ENCODE measurements around the gene CGB5. TPM values are rescaled to one million over a fixed set of nuclear protein-coding genes. Genes with fewer than 3 reads are reported as not detected.
A peak's percentile ranks its signal among the peaks of the same experiment; 100 is the strongest.
"Not testable (repeated sequence)": the region's sequence is repeated elsewhere in the genome, so short reads cannot be mapped to it uniquely, and the experiment has no call there.

Gene CGB5
- total RNA-seq, 1 experiment from 2014 or later, result not detected

DNA sequence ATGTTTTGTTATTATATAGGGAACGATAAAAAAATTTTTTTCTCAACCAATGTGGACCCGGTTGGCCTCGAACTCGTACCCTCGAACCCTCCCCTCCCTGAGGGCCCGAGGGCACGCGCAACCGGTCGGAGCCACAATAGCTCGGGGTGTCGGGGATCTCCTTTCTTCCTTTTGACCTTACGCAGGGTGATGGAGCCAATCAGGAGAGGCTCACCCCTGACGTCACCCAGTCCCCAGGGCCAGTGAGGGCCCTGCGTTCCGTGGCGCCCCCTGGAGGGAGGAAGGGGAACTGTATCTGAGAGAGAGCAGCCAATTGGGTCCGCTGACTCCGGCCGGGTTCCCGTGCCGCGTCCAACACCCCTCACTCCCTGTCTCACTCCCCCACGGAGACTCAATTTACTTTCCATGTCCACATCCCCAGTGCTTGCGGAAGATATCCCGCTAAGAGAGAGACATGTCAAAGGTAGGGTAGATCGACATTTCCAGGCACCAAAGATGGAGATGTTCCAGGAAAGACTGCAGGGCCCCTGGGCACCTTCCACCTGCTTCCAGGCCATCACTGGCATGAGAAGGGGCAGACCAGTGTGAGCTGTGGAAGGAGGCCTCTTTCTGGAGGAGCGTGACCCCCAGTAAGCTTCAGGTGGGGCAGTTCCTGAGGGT is 11.9 kb upstream of the CGB5 start, which contains the start of gene CGB2:
TSS of gene CGB2 (plus strand) at position 249 of the 660 bp plus-strand sequence. CDS start at position 455, 206 bp downstream.
- H3K36me3 ChIP-seq (ENCODE audit: control insufficient read depth, insufficient read depth, low read length); H3K9me3 Mint-ChIP-seq (ENCODE audit: unreplicated experiment); BruUV-seq (replicated peaks); H3K4me1 ChIP-seq; POLR2A ChIA-PET; H3K4me1 Mint-ChIP-seq (ENCODE audit: low read depth, unreplicated experiment); H3K36me3 Mint-ChIP-seq (ENCODE audit: insufficient read depth, unreplicated experiment); H3K9me3 ChIP-seq; intact Hi-C loops (cut with micrococcal nuclease; ENCODE audit: unreplicated experiment); CTCF ChIA-PET; H3K27me3 ChIP-seq (replicated peaks; ENCODE audit: control insufficient read depth, insufficient read depth, low read length); H3K4me3 ChIP-seq (ENCODE audit: low read depth, low read length); H3K27me3 Mint-ChIP-seq (ENCODE audit: insufficient read depth, unreplicated experiment): not testable (repeated sequence)
- TF ChIP-seq, protein P1, sequence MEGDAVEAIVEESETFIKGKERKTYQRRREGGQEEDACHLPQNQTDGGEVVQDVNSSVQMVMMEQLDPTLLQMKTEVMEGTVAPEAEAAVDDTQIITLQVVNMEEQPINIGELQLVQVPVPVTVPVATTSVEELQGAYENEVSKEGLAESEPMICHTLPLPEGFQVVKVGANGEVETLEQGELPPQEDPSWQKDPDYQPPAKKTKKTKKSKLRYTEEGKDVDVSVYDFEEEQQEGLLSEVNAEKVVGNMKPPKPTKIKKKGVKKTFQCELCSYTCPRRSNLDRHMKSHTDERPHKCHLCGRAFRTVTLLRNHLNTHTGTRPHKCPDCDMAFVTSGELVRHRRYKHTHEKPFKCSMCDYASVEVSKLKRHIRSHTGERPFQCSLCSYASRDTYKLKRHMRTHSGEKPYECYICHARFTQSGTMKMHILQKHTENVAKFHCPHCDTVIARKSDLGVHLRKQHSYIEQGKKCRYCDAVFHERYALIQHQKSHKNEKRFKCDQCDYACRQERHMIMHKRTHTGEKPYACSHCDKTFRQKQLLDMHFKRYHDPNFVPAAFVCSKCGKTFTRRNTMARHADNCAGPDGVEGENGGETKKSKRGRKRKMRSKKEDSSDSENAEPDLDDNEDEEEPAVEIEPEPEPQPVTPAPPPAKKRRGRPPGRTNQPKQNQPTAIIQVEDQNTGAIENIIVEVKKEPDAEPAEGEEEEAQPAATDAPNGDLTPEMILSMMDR (IDR thresholded peaks at IDR 0.05; ENCODE audit: insufficient read depth in 1 of 2, low read depth in 1 of 2, low read length in 1 of 2, severe bottlenecking in 1 of 2, unreplicated experiment in 1 of 2), result peak; percentile 32 to 77
- peak within 1 kb of the TSS; percentile 55 for H3K27ac Mint-ChIP-seq (ENCODE audit: unreplicated experiment)
- DNase-seq, result peak; percentile 74 to 80
- H3K4me3 Mint-ChIP-seq (ENCODE audit: unreplicated experiment), result peak within 1 kb of the TSS; percentile 36

DNA sequence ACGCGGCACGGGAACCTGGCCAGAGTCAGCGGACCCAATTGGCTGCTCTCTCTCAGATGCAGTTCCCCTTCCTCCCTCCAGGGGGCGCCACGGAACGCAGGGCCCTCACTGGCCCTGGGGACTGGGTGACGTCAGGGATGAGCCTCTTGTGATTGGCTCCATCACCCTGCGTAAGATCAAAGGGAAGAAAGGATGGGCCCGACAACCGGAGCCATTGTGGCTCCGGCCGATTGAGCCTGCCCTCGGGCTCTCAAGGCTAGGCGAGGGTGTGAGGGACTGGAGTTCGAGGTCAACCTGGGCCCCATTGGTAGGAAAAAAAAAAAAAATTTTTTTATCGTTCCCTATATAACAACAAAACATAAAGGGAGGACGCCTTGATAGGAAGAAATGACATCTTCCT is 6.8 kb upstream of the CGB5 start, which contains the start of gene CGB1:
TSS of gene CGB1 (minus strand) at position 81 of the 400 bp plus-strand sequence. CDS start 184 bp downstream, outside the sequence.
- H3K4me1 ChIP-seq; intact Hi-C loops (cut with micrococcal nuclease; ENCODE audit: unreplicated experiment); H3K9me3 ChIP-seq; H3K36me3 Mint-ChIP-seq (ENCODE audit: insufficient read depth, unreplicated experiment); POLR2A ChIA-PET; BruUV-seq (replicated peaks); CTCF ChIA-PET; H3K36me3 ChIP-seq (ENCODE audit: control insufficient read depth, insufficient read depth, low read length); H3K4me3 ChIP-seq (ENCODE audit: low read depth, low read length); H3K4me3 Mint-ChIP-seq (ENCODE audit: unreplicated experiment); H3K9me3 Mint-ChIP-seq (ENCODE audit: unreplicated experiment); H3K27ac Mint-ChIP-seq (ENCODE audit: unreplicated experiment); H3K27me3 Mint-ChIP-seq (ENCODE audit: insufficient read depth, unreplicated experiment); H3K27me3 ChIP-seq (replicated peaks; ENCODE audit: control insufficient read depth, insufficient read depth, low read length); H3K4me1 Mint-ChIP-seq (ENCODE audit: low read depth, unreplicated experiment): not testable (repeated sequence)
- DNase-seq, result peak; percentile 73 to 74
- TF ChIP-seq, protein P1 (IDR thresholded peaks at IDR 0.05; ENCODE audit: insufficient read depth in 1 of 2, low read depth in 1 of 2, low read length in 1 of 2, severe bottlenecking in 1 of 2, unreplicated experiment in 1 of 2), result peak; percentile 53 to 85

DNA sequence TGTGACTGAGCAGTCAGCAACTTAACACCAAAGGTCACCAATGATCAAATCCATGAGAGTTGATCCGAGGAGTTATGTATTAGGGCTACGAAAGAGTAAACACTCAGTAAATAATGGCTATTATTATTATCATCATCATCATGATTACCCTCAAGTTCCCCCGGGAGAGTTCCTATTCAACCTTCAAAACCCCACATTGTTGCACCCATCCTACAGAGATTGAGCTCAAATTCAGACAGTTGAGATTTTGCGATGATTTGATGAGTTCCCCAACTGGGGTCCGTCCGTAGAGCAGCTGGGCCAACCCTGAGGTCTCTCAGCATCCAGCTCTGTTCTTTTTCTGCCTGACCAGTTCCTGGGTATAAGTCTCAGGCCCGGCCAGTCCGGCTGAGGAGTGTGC is 5.5 kb upstream of the CGB5 start:
- H3K9me3 Mint-ChIP-seq (ENCODE audit: unreplicated experiment); CTCF ChIA-PET; H3K4me3 ChIP-seq (ENCODE audit: low read depth, low read length); H3K4me3 Mint-ChIP-seq (ENCODE audit: unreplicated experiment); intact Hi-C loops (cut with micrococcal nuclease; ENCODE audit: unreplicated experiment); H3K9me3 ChIP-seq; H3K36me3 ChIP-seq (ENCODE audit: control insufficient read depth, insufficient read depth, low read length); POLR2A ChIA-PET; H3K4me1 Mint-ChIP-seq (ENCODE audit: low read depth, unreplicated experiment); DNase-seq; H3K27me3 Mint-ChIP-seq (ENCODE audit: insufficient read depth, unreplicated experiment); H3K27ac Mint-ChIP-seq (ENCODE audit: unreplicated experiment); H3K27me3 ChIP-seq (replicated peaks; ENCODE audit: control insufficient read depth, insufficient read depth, low read length); H3K4me1 ChIP-seq; BruUV-seq (replicated peaks); H3K36me3 Mint-ChIP-seq (ENCODE audit: insufficient read depth, unreplicated experiment): not testable (repeated sequence)

DNA sequence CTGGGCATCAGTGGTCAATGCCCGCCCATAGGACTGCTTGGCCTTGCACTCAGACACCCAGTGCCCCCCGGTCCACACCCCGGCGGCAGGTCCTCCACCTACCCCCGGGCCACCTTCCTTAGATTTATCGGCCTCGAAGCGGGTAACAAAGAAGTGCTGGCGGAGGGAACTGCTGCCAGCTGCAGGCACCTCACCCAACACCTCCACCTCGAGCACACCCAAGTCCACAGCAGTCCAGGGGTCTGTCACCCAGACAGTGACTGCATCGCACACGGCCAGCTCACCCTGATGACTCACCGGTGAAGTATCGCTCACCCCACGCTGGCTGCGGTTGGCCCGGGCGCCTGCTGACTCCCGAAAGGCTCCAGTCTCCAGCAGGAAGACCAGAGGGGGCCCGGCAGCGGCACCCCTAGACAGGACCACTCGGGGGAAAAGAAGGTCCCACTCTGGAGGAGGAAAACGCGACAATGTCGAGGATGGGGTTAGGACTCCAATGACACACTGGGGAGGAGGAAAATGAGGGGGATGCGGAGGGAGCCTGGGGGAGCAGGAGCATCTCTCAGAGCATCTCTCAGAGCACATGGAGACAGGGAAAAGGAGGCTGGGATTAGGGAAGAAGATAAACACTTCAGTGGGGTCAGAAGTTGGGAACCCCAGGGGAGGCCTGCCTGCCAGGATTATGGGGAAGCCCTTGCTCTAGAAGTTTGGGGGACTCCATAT is 4.9 kb upstream of the CGB5 start:
- BruUV-seq (replicated peaks); H3K4me1 ChIP-seq; H3K36me3 ChIP-seq (ENCODE audit: control insufficient read depth, insufficient read depth, low read length); H3K27ac Mint-ChIP-seq (ENCODE audit: unreplicated experiment); H3K36me3 Mint-ChIP-seq (ENCODE audit: insufficient read depth, unreplicated experiment); DNase-seq; H3K4me3 Mint-ChIP-seq (ENCODE audit: unreplicated experiment); H3K4me3 ChIP-seq (ENCODE audit: low read depth, low read length); intact Hi-C loops (cut with micrococcal nuclease; ENCODE audit: unreplicated experiment); H3K27me3 ChIP-seq (replicated peaks; ENCODE audit: control insufficient read depth, insufficient read depth, low read length); H3K9me3 ChIP-seq; H3K4me1 Mint-ChIP-seq (ENCODE audit: low read depth, unreplicated experiment); H3K27me3 Mint-ChIP-seq (ENCODE audit: insufficient read depth, unreplicated experiment); H3K9me3 Mint-ChIP-seq (ENCODE audit: unreplicated experiment): not testable (repeated sequence)
- POLR2A ChIA-PET, result interaction anchor here (0.6 kb wide), 1 partner anchor 39 kb away, joined by 3 read pairs; no protein-coding TSS in a partner anchor
- CTCF ChIA-PET, result interaction anchor here (0.8 kb wide), 1 partner anchor 59 kb away, joined by 3 read pairs; no protein-coding TSS in a partner anchor

DNA sequence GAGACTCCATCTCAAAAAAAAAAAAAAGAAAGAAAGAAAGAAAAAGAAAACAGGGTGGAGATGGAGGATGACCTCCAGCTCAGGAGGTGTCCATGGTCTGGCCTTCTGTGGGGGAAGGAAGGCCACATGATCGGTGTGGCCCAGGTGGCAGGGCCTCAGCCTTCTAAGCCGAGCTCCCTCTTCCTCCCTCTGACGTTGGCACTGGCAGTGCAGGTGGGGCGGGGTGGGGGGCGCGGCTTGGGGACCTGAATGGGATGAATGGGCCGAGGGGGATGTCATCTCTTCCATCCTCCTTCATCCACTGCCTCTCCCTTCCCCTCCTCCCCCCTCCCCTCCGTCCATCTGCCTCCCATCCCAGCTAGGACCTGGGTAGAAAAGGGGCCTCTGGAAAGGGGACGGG is 3.9 kb upstream of the CGB5 start:
- DNase-seq; H3K4me3 Mint-ChIP-seq (ENCODE audit: unreplicated experiment); H3K36me3 ChIP-seq (ENCODE audit: control insufficient read depth, insufficient read depth, low read length); H3K4me1 ChIP-seq; H3K27me3 Mint-ChIP-seq (ENCODE audit: insufficient read depth, unreplicated experiment); H3K9me3 ChIP-seq; intact Hi-C loops (cut with micrococcal nuclease; ENCODE audit: unreplicated experiment); H3K9me3 Mint-ChIP-seq (ENCODE audit: unreplicated experiment); H3K27ac Mint-ChIP-seq (ENCODE audit: unreplicated experiment); BruUV-seq (replicated peaks); H3K4me1 Mint-ChIP-seq (ENCODE audit: low read depth, unreplicated experiment); H3K27me3 ChIP-seq (replicated peaks; ENCODE audit: control insufficient read depth, insufficient read depth, low read length); H3K36me3 Mint-ChIP-seq (ENCODE audit: insufficient read depth, unreplicated experiment); H3K4me3 ChIP-seq (ENCODE audit: low read depth, low read length): not testable (repeated sequence)
- ChIA-PET CTCF (interaction anchor here (0.8 kb wide), 1 partner anchor 58 kb away, joined by 3 read pairs; no protein-coding TSS in a partner anchor), POLR2A (interaction anchor here (0.6 kb wide), 1 partner anchor 40 kb away, joined by 3 read pairs; no protein-coding TSS in a partner anchor)
